Measurements from ENCODE around the gene DMRTC2.

The DMRTC2 gene

DNA sequence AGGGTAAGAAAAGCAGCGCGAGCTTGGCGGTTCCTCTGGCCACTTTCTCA is at the start of gene DMRTC2:
Gene DMRTC2, plus strand, starts transcription at position 42 of the 50 bp plus-strand sequence. CDS start 2,387 bp downstream, outside the sequence.
- DNase-seq = no peak

- DNase-seq = no peak
Measured at GRCh38 chr19:41796362-41796761, 48.5 kb upstream of the DMRTC2 start, which contains the start of gene CEACAM3. Gene CEACAM3 (plus strand): TSS chr19:41796587. CDS start chr19:41796678, 91 bp downstream.

DNA sequence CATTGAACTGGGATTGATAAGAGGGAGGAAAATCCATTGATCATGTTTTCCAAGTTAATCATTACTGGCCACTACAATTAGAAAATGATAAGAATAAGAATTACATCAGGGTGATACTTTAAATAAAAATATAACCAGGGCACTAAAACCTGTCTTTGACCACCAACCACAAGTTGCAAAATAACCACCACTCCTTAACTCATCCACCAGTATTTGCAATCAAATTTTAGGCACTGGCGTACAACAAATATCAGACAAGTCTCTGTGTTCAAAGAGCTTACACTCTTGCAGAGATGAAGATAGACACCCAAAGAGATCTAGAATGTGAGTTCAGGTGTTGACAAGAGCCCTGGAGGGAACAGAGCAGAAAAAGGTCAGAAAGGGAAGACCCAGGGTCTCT is 47.9 kb upstream of the DMRTC2 start:
- DNase-seq = no peak

DNA sequence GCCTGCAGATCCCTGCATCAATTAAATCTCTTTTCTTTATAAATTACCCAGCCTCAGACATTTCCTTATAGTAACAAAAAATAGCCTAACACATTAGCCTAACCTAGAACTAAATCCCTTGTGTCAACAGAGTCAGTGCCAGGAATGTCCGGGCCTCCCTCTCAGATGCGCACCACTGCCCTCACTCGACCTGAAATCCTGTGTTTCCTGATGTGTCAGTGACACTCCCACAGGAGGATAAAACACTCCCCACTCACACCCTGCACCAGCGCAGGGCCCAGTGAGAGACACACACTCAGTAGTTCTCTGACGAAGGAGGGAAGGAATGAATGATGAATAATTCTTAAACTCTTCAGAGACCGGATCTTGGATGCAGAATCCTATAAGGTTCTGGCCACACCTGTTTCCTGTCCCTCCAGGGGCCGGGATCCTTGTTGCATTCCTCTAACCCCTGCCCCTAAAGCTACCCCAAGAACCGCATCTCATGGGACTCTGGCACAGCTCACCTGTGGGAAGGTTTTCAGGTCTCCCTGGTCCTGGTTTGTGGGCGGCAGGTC is 45.3 kb upstream of the DMRTC2 start:
- no peak for DNase-seq

- no peak for DNase-seq
Measured at GRCh38 chr19:41801031-41801430, 43.8 kb upstream of the DMRTC2 start.

DNA sequence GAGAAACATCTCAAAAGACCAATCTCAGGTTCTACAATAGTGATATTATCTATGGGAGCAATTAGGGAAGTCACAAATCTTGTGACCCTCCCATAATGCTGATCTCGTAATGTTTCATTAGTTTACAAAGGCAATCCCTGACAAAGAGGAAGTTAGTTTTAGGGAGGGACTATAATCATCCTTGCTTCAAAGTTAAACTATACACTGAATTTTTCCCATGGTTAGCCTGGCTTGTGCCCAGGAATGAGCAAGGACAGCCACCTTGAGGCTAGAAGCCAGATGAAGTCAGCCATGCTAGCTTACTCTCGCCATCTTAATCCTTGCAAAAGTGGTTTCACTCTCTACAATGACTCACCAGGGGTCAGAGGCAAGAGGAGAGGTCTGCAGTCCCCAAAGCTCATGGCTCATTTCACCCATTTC is 43.0 kb upstream of the DMRTC2 start:
- no peak for DNase-seq

DNA sequence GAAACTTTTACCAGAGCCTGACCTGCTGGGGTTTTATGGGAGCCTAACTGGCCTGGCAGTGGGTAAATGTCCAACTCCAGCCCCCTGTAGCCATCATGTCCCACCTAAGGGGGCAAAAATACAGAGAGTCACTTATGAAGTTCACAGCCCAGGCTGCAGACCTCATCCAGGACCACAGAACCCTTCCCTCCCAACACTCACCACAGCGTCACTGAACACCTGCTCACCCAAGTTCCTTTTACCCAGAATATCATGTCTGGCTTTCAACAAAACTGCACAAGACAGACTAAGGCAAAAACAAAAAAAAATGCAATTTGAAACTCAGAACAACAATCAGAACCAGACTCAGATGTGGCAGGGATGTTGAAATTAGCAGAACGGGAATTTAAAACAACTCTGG is 42.1 kb upstream of the DMRTC2 start:
- no peak for DNase-seq

DNA sequence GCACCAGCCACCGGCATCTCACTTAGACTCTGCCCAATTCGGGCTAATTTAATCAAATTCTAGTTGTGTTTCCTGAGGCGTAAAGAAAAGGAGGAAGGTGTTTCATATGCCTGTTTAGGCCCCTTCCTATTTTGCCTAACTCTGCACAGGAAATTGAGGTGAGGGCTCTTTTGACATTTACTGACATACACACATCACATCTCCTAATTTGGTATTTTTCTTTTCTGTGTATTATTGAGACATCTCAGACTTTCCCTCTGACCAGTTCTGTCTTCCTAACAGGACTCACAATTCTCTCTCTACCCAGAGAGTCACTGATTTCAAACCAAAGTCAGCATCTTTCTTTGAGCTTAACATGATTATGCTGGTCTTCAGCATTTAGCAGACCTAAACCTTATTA is 40.5 kb upstream of the DMRTC2 start:
- no peak for DNase-seq

DNA sequence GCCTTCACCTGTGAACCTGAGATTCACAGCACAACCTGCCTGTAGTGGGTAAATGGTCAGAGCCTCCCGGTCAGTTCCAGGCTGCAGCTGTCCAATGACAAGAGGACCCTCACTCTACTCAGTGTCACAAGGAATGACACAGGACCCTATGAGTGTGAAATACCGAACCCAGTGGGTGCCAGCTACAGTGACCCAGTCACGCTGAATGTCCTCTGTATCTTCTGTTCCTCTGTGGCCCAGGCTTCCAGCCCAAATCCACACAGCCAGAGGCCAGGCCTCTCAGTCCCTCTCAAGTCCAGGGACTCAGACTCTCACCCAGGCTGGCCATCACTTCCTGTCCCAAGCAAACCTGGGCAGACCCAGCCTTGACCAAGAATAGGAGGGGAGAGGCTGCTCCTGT is 37.7 kb upstream of the DMRTC2 start:
- no peak for DNase-seq

GRCh38 chr19:41808663-41809566 is 35.9 kb upstream of the DMRTC2 start:
- no peak for DNase-seq

DNA sequence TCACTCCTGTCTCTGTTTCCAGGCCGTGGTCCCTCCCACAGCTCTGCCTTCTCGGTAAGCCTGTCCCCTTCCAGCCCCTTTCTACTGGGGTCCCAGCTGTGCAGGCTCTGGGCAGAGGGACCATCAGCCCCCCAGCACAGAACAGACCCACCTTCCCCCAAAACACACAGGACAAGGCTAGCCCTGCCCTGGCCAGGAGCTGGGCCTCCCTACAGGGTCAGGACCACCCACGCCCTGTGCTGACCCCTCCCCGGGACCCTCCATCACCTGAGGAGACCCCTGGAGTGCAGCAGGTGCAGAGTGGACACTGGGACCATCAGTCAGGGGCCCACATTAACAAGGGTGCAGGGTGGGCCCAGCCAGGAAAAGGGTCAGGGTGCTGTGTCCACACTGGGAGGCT is 34.5 kb upstream of the DMRTC2 start:
- DNase-seq = no peak

DNA sequence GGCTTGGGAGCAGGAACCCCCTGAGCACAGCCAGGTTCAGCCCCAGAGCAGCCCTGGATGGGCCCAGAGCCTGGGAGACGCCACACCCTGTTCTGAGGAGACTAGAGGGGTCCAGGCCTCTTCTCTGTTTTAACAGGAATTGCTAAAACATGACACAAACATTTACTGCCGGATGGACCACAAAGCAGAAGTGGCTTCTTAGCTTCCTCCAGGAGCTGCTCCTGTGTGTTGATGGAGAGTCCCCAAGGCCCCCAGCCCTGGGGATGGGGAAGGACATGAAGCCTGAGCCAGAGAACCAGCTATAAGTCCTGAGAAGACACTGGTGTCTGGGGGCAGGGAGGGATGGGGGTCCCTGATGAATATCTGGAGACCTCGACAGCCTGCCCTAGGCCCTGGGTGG is 33.8 kb upstream of the DMRTC2 start:
- DNase-seq = no peak

GRCh38 chr19:41811981-41812380 is 32.9 kb upstream of the DMRTC2 start:
- DNase-seq = no peak

GRCh38 chr19:41813911-41814310 is 30.9 kb upstream of the DMRTC2 start:
- DNase-seq = peak; percentile 2

GRCh38 chr19:41815301-41815700 is 29.5 kb upstream of the DMRTC2 start:
- no peak for DNase-seq

DNA sequence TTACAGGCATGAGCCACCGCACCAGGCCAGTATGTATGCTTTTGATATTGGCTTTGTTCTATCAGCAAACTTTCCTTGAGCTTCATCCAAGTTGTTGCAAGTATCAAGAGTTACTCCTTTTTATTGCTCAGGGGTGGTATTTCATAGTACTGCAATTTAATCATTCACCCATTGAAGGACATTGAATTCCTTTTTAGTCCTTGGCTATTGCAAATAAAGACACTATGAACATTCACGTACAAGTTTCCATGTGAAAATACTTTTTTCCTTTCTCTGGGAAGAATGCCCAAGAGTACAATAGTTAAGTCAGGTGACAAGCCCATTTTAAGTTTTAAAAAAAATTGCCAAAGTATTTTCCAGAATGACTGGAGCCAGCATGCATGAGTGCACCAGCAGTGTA is 28.1 kb upstream of the DMRTC2 start:
- DNase-seq = no peak

- peak; percentile 36 for DNase-seq
Measured at GRCh38 chr19:41821003-41821735, 23.7 kb upstream of the DMRTC2 start.

- no peak for DNase-seq
Measured at GRCh38 chr19:41837981-41838708, 6.7 kb upstream of the DMRTC2 start.

DNA sequence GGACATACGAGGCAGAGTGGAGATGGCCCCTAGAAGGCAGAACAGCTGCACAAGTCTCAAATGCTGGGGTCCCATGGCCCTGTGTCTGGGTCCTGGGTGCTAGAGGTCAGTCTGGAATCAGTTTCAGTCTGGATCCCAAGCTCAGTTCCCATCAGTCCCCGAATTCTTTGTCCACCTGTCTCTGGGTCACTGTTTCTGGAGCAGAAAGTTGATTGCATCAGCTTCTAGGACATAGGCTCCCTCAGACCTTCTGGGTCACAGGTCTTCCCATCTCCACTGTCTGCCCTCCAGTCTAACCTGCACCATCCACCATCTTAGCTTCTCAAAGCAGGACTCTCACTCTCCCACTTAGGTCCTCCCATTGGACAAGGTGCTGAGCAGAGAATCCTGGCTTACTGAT is 5.6 kb upstream of the DMRTC2 start:
- no peak for DNase-seq

GRCh38 chr19:41843371-41843770 is 1.5 kb upstream of the DMRTC2 start:
- DNase-seq = no peak

DNA sequence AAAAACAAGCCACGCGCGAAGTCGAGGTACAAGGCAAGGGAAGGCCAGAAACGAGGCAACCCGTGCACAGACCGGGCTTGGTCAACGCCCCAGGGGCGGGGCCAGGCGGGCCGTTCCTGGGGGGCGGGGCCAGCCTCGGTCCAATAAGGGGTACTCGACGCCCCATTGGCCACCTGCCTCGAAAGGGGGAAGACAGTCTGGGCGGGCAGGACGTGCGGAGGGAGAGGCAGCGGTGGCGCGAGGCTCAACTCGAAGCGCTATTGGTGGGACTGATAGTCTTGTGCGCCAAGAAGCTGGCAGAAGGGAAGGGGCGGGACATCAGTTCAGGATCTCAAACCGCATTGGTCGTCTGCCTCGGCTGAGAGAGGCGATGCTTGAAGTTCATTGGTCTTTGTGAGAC is 241 bp upstream of the DMRTC2 start, which contains the start of gene LYPD4:
Gene LYPD4, minus strand, starts transcription at position 83 of the 400 bp plus-strand sequence. CDS start 5,398 bp downstream, outside the sequence.
- no peak for DNase-seq

GRCh38 chr19:41845051-41845590 is 279 bp downstream of the DMRTC2 start:
- DNase-seq = no peak

Data from NCI-H2171 treated with DMSO at 0.1 percent for 48 hours (cell line).